ENCODE results near the gene TMC5.
"Not testable (repeated sequence)": the region's sequence is repeated elsewhere in the genome, so short reads cannot be mapped to it uniquely, and the experiment has no call there.

Gene TMC5

GRCh38 chr16:19389246-19389645, 28.4 kb upstream of the TMC5 start:
- H3K4me1 ChIP-seq (ENCODE audit: control insufficient read depth, insufficient read depth, low read depth, low read length) = peaks cover 2% of the 10 kb centered on the region
- peaks cover 0 to 25% of the 10 kb centered on the region in 2 experiments for H3K27me3 ChIP-seq (ENCODE audit: control insufficient read depth in 1 of 2, insufficient read depth in 1 of 2, low read length in 2 of 2)
- H3K23ac ChIP-seq (ENCODE audit: low read length in 2 of 2) = no peak overlapping the region
- H2BK120ac ChIP-seq (ENCODE audit: low read depth, low read length) = no peak overlapping the region
- no peak for DNase-seq
- H3K4me3 ChIP-seq (ENCODE audit: insufficient read depth in 1 of 2, low read depth in 1 of 2, low read length in 2 of 2) = no peak overlapping the region
- no peak overlapping the region for H4K91ac ChIP-seq (ENCODE audit: low read length)
- H3K4me2 ChIP-seq (ENCODE audit: low read length, poor library complexity, severe bottlenecking) = no peak overlapping the region
- H2AFZ ChIP-seq (ENCODE audit: low read depth, low read length) = no peak overlapping the region
- no peaks in the 10 kb centered on the region for H3K79me1 ChIP-seq (replicated peaks; ENCODE audit: low read length, poor library complexity, severe bottlenecking)
- H3K9me3 ChIP-seq (ENCODE audit: control insufficient read depth, low read length) = peaks cover 6% of the 10 kb centered on the region
- 36% methylated on average over 5 of the region's 5 CpGs for WGBS
- no peak overlapping the region for H3K9ac ChIP-seq (ENCODE audit: low read length)
- no peak overlapping the region for H2AK5ac ChIP-seq (ENCODE audit: low read length, severe bottlenecking)
- H2BK5ac ChIP-seq (ENCODE audit: low read depth, low read length, poor library complexity, severe bottlenecking) = no peak overlapping the region
- H2BK15ac ChIP-seq (ENCODE audit: low read depth, poor library complexity, severe bottlenecking) = no peak overlapping the region
- H3K36me3 ChIP-seq (ENCODE audit: control insufficient read depth in 1 of 2, insufficient read depth in 2 of 2, low read depth in 1 of 2, low read length in 2 of 2) = no peaks in the 10 kb centered on the region
- H3K14ac ChIP-seq (ENCODE audit: low read length in 2 of 2) = no peak overlapping the region
- H2BK12ac ChIP-seq (ENCODE audit: low read length in 2 of 2) = no peak overlapping the region
- no peak overlapping the region for H3K4ac ChIP-seq (ENCODE audit: low read depth in 1 of 2, low read length in 2 of 2)
- H3K18ac ChIP-seq (ENCODE audit: low read depth in 1 of 2, low read length in 2 of 2) = no peak overlapping the region
- H4K8ac ChIP-seq (ENCODE audit: low read length) = no peak overlapping the region
- no peak overlapping the region for H3K27ac ChIP-seq (ENCODE audit: low read length, poor library complexity, severe bottlenecking)

- not testable (repeated sequence) for H2BK12ac ChIP-seq (ENCODE audit: low read length in 2 of 2); H2BK5ac ChIP-seq (ENCODE audit: low read depth, low read length, poor library complexity, severe bottlenecking); H2AK5ac ChIP-seq (ENCODE audit: low read length, severe bottlenecking); H3K27ac ChIP-seq (ENCODE audit: low read length, poor library complexity, severe bottlenecking); H3K36me3 ChIP-seq (ENCODE audit: control insufficient read depth in 1 of 2, insufficient read depth in 2 of 2, low read depth in 1 of 2, low read length in 2 of 2); H3K18ac ChIP-seq (ENCODE audit: low read depth in 1 of 2, low read length in 2 of 2); H3K23ac ChIP-seq (ENCODE audit: low read length in 2 of 2); DNase-seq; H3K9ac ChIP-seq (ENCODE audit: low read length); H2BK15ac ChIP-seq (ENCODE audit: low read depth, poor library complexity, severe bottlenecking); H4K8ac ChIP-seq (ENCODE audit: low read length); H2BK120ac ChIP-seq (ENCODE audit: low read depth, low read length); H3K4ac ChIP-seq (ENCODE audit: low read depth in 1 of 2, low read length in 2 of 2); H3K4me2 ChIP-seq (ENCODE audit: low read length, poor library complexity, severe bottlenecking); H3K79me1 ChIP-seq (replicated peaks; ENCODE audit: low read length, poor library complexity, severe bottlenecking); H3K9me3 ChIP-seq (ENCODE audit: control insufficient read depth, low read length); H4K91ac ChIP-seq (ENCODE audit: low read length); H2AFZ ChIP-seq (ENCODE audit: low read depth, low read length); H3K14ac ChIP-seq (ENCODE audit: low read length in 2 of 2); H3K4me3 ChIP-seq (ENCODE audit: insufficient read depth in 1 of 2, low read depth in 1 of 2, low read length in 2 of 2); H3K4me1 ChIP-seq (ENCODE audit: control insufficient read depth, insufficient read depth, low read depth, low read length)
- H3K27me3 ChIP-seq (ENCODE audit: control insufficient read depth in 1 of 2, insufficient read depth in 1 of 2, low read length in 2 of 2) = peaks cover 0 to 15% of the 10 kb centered on the region in 2 experiments
- WGBS = 89% methylated on average over 5 of the region's 6 CpGs
Measured at GRCh38 chr16:19391185-19391776, 26.4 kb upstream of the TMC5 start.

- Histone ChIP-seq H3K14ac (ENCODE audit: low read length in 2 of 2) (no peak overlapping the region), H4K8ac (ENCODE audit: low read length) (no peak overlapping the region), H2BK15ac (ENCODE audit: low read depth, poor library complexity, severe bottlenecking) (no peak overlapping the region), H3K9ac (ENCODE audit: low read length) (no peak overlapping the region), H3K18ac (ENCODE audit: low read depth in 1 of 2, low read length in 2 of 2) (no peak overlapping the region), H2BK5ac (ENCODE audit: low read depth, low read length, poor library complexity, severe bottlenecking) (no peak overlapping the region), H3K36me3 (ENCODE audit: control insufficient read depth in 1 of 2, insufficient read depth in 2 of 2, low read depth in 1 of 2, low read length in 2 of 2) (no peaks in the 10 kb centered on the region), H2AFZ (ENCODE audit: low read depth, low read length) (no peak overlapping the region), H3K27me3 (ENCODE audit: control insufficient read depth in 1 of 2, insufficient read depth in 1 of 2, low read length in 2 of 2) (peaks cover 0 to 10% of the 10 kb centered on the region in 2 experiments), H3K4me3 (ENCODE audit: insufficient read depth in 1 of 2, low read depth in 1 of 2, low read length in 2 of 2) (no peak overlapping the region), H3K23ac (ENCODE audit: low read length in 2 of 2) (no peak overlapping the region), H2AK5ac (ENCODE audit: low read length, severe bottlenecking) (no peak overlapping the region), H3K4ac (ENCODE audit: low read depth in 1 of 2, low read length in 2 of 2) (no peak overlapping the region), H3K4me1 (ENCODE audit: control insufficient read depth, insufficient read depth, low read depth, low read length) (peaks cover 2% of the 10 kb centered on the region), H2BK12ac (ENCODE audit: low read length in 2 of 2) (no peak overlapping the region), H2BK120ac (ENCODE audit: low read depth, low read length) (no peak overlapping the region), H3K9me3 (ENCODE audit: control insufficient read depth, low read length) (peaks cover 3% of the 10 kb centered on the region), H3K27ac (ENCODE audit: low read length, poor library complexity, severe bottlenecking) (no peak overlapping the region), H3K79me1 (replicated peaks; ENCODE audit: low read length, poor library complexity, severe bottlenecking) (no peaks in the 10 kb centered on the region), H3K4me2 (ENCODE audit: low read length, poor library complexity, severe bottlenecking) (no peak overlapping the region), H4K91ac (ENCODE audit: low read length) (no peak overlapping the region)
- 91% methylated on average over 2 of the region's 2 CpGs for WGBS
- DNase-seq = no peak
Measured at GRCh38 chr16:19392352-19392751, 25.3 kb upstream of the TMC5 start.

- Histone ChIP-seq H3K18ac (ENCODE audit: low read depth in 1 of 2, low read length in 2 of 2) (no peak overlapping the region), H3K4me2 (ENCODE audit: low read length, poor library complexity, severe bottlenecking) (no peak overlapping the region), H3K27ac (ENCODE audit: low read length, poor library complexity, severe bottlenecking) (no peak overlapping the region), H2BK15ac (ENCODE audit: low read depth, poor library complexity, severe bottlenecking) (no peak overlapping the region), H3K27me3 (ENCODE audit: control insufficient read depth in 1 of 2, insufficient read depth in 1 of 2, low read length in 2 of 2) (peaks cover 0 to 9% of the 10 kb centered on the region in 2 experiments), H2AFZ (ENCODE audit: low read depth, low read length) (no peak overlapping the region), H4K8ac (ENCODE audit: low read length) (no peak overlapping the region), H3K79me1 (replicated peaks; ENCODE audit: low read length, poor library complexity, severe bottlenecking) (no peaks in the 10 kb centered on the region), H4K91ac (ENCODE audit: low read length) (no peak overlapping the region), H2AK5ac (ENCODE audit: low read length, severe bottlenecking) (no peak overlapping the region), H3K4me3 (ENCODE audit: insufficient read depth in 1 of 2, low read depth in 1 of 2, low read length in 2 of 2) (no peak overlapping the region), H3K9ac (ENCODE audit: low read length) (no peak overlapping the region), H2BK5ac (ENCODE audit: low read depth, low read length, poor library complexity, severe bottlenecking) (no peak overlapping the region), H3K36me3 (ENCODE audit: control insufficient read depth in 1 of 2, insufficient read depth in 2 of 2, low read depth in 1 of 2, low read length in 2 of 2) (no peaks in the 10 kb centered on the region), H2BK120ac (ENCODE audit: low read depth, low read length) (peak overlapping the region; percentile 27), H3K9me3 (ENCODE audit: control insufficient read depth, low read length) (no peaks in the 10 kb centered on the region), H2BK12ac (ENCODE audit: low read length in 2 of 2) (no peak overlapping the region), H3K14ac (ENCODE audit: low read length in 2 of 2) (no peak overlapping the region), H3K4ac (ENCODE audit: low read depth in 1 of 2, low read length in 2 of 2) (no peak overlapping the region), H3K23ac (ENCODE audit: low read length in 2 of 2) (no peak overlapping the region), H3K4me1 (ENCODE audit: control insufficient read depth, insufficient read depth, low read depth, low read length) (peaks cover 2% of the 10 kb centered on the region)
- WGBS = 43% methylated on average over 13 of the region's 13 CpGs
- DNase-seq = peak; percentile 68
Measured at GRCh38 chr16:19393226-19394111, 24.2 kb upstream of the TMC5 start.

Data from mesenchymal stem cell (in vitro differentiated cells and primary cell).